Liver (tissue), 9 donors: Measurements from ENCODE around the gene VGLL4. TPM values are rescaled to one million over a fixed set of nuclear protein-coding genes. Genes with fewer than 3 reads are reported as not detected.

ENCODE experiments used
- DNase-seq: peaks from one replicate; pipeline ENCODE4 v3.0.0-alpha.2; 2017; ENCODE audit warnings: low spot score
- H3K27ac ChIP-seq, 2 donors: one replicate each; pipeline ENCODE4 v1.7.0; 2013; ENCODE audit warnings: inconsistent platforms in 2 of 2, low read length in 2 of 2, control low read depth in 1 of 2, low read depth in 1 of 2, mild to moderate bottlenecking in 1 of 2
- H3K27me3 ChIP-seq, 4 donors: one replicate each; pipeline versions ENCODE4 v1.6.1 to v1.7.0; 2013; ENCODE audit warnings: low read length in 3 of 4, inconsistent platforms in 1 of 4, mild to moderate bottlenecking in 1 of 4, moderate library complexity in 1 of 4; ENCODE audit not compliant: control insufficient read depth in 4 of 4, insufficient read depth in 4 of 4
- H3K36me3 ChIP-seq, 4 donors: one replicate each; pipeline versions ENCODE4 v1.6.1 to v1.7.0; 2013; ENCODE audit warnings: low read length in 3 of 4, mild to moderate bottlenecking in 3 of 4, low read depth in 1 of 4, moderate library complexity in 1 of 4; ENCODE audit not compliant: control insufficient read depth in 4 of 4, insufficient read depth in 3 of 4
- H3K4me1 ChIP-seq, 4 donors: one replicate each; pipeline versions ENCODE4 v1.6.1 to v1.7.0; 2013; ENCODE audit warnings: low read length in 3 of 4, mild to moderate bottlenecking in 3 of 4, moderate library complexity in 1 of 4; ENCODE audit not compliant: control insufficient read depth in 4 of 4, insufficient read depth in 4 of 4
- H3K4me3 ChIP-seq, 3 donors: one replicate each; pipeline versions ENCODE4 v1.6.1 to v1.7.0; 2013; ENCODE audit warnings: low read length in 3 of 3, control low read depth in 1 of 3, low read depth in 1 of 3, mild to moderate bottlenecking in 1 of 3
- H3K9ac ChIP-seq, 2 donors: one replicate each; pipeline ENCODE4 v1.7.0; 2013; ENCODE audit warnings: low read length in 2 of 2, mild to moderate bottlenecking in 2 of 2, moderate library complexity in 2 of 2, control low read depth in 1 of 2, low read depth in 1 of 2
- H3K9me3 ChIP-seq, 4 donors: one replicate each; pipeline versions ENCODE4 v1.6.1 to v1.7.0; 2013; ENCODE audit warnings: low read length in 3 of 4; ENCODE audit not compliant: control insufficient read depth in 4 of 4
- ATF3 ChIP-seq: IDR thresholded peaks from 2 replicates; pipeline ENCODE4 v1.6.1; 2016; ENCODE audit warnings: antibody characterized with exemption
- CTCF ChIP-seq: fragments of 150-350 bp; IDR thresholded peaks from 2 replicates; pipeline ENCODE4 v1.5.1; 2017; ENCODE audit warnings: improper control_type of control experiment, low read depth, low read length; ENCODE audit not compliant: missing input control
- EGR1 ChIP-seq, 2 donors: IDR thresholded peaks; 2 replicates each; pipeline ENCODE4 v1.6.1; 2016 to 2018; ENCODE audit warnings: antibody characterized with exemption in 2 of 2, low read depth in 2 of 2
- FOXA1 ChIP-seq: IDR thresholded peaks from 2 replicates; pipeline ENCODE4 v1.6.1; 2016; ENCODE audit warnings: antibody characterized with exemption
- FOXA2 ChIP-seq: IDR thresholded peaks from 2 replicates; pipeline ENCODE4 v1.6.1; 2016; ENCODE audit warnings: antibody characterized with exemption
- GABPA ChIP-seq, 2 donors: IDR thresholded peaks in 1 of 2; conservative IDR thresholded peaks in 1 of 2; 2 replicates each; pipeline ENCODE4 v1.6.1; 2016; ENCODE audit warnings: antibody characterized with exemption in 2 of 2, mild to moderate bottlenecking in 1 of 2, moderate library complexity in 1 of 2
- HNF4A ChIP-seq, 2 donors: conservative IDR thresholded peaks; 2 replicates each; pipeline ENCODE4 v1.6.1; 2016; ENCODE audit warnings: antibody characterized with exemption in 2 of 2, mild to moderate bottlenecking in 2 of 2
- HNF4G ChIP-seq: IDR thresholded peaks from 2 replicates; pipeline ENCODE4 v1.6.1; 2016; ENCODE audit warnings: antibody characterized with exemption
- JUND ChIP-seq, 2 donors: IDR thresholded peaks; 2 replicates each; pipeline ENCODE4 v1.6.1; 2016; ENCODE audit warnings: antibody characterized with exemption in 2 of 2
- MAX ChIP-seq: IDR thresholded peaks from 2 replicates; pipeline ENCODE4 v1.6.1; 2016; ENCODE audit warnings: antibody characterized with exemption
- NR2F2 ChIP-seq: IDR thresholded peaks from 2 replicates; pipeline ENCODE4 v1.6.1; 2016; ENCODE audit warnings: antibody characterized with exemption
- RAD21 ChIP-seq, 2 donors: IDR thresholded peaks; 2 replicates each; pipeline ENCODE4 v1.6.1; 2016; ENCODE audit warnings: antibody characterized with exemption in 2 of 2, mild to moderate bottlenecking in 2 of 2
- REST ChIP-seq: IDR thresholded peaks from 2 replicates; pipeline ENCODE4 v1.6.1; 2016; ENCODE audit warnings: antibody characterized with exemption, mild to moderate bottlenecking
- RXRA ChIP-seq, 2 donors: IDR thresholded peaks; 2 replicates each; pipeline ENCODE4 v1.6.1; 2017 to 2018; ENCODE audit warnings: antibody characterized with exemption in 2 of 2, mild to moderate bottlenecking in 1 of 2
- SP1 ChIP-seq: IDR thresholded peaks from 2 replicates; pipeline ENCODE4 v1.6.1; 2018; ENCODE audit warnings: antibody characterized with exemption, mild to moderate bottlenecking
- TAF1 ChIP-seq: conservative IDR thresholded peaks from 2 replicates; pipeline ENCODE4 v1.6.1; 2016; ENCODE audit warnings: antibody characterized with exemption, mild to moderate bottlenecking
- YY1 ChIP-seq: IDR thresholded peaks from 2 replicates; pipeline ENCODE4 v1.6.1; 2016; ENCODE audit warnings: antibody characterized with exemption, mild to moderate bottlenecking
- WGBS: extraction: QIAGEN DNeasy Blood & Tissue Kit; methylation state at CpG from one replicate; pipeline ENCODE4 v1.1.7; 2013; 5-methylcytosine and 5-hydroxymethylcytosine counted together
- polyA plus RNA-seq, 2 donors: library from polyadenylated mRNA; stranded (reverse) in 1 of 2; unstranded in 1 of 2; fragments of 200-250 nt in 1 of 2; fragments of >200 nt in 1 of 2; fragmentation: Nextera tagmentation in 1 of 2; extraction: Ambion mirVana in 1 of 2; gene quantifications; one replicate each; pipeline versions ENCODE4 v1.2.1 to v1.2.3, GENCODE V29; 2013 to 2015
- total RNA-seq, 2 donors: library from RNA; depleted of rRNA; stranded (reverse); fragments of >200 nt; gene quantifications; one replicate each; pipeline ENCODE4 v1.2.3, GENCODE V29; 2014
- donor health status: healthy.
- donor health status: healthy.
- donor health status: healthy.
- donor health status: healthy.
- donor health status: healthy.

Gene VGLL4
- total and polyA plus RNA-seq, 4 donors = 7.2 to 27.9 (median 13.0) TPM

- Histone ChIP-seq H3K9me3 (no peaks in the 10 kb centered on the region), H3K36me3 (no peaks in the 10 kb centered on the region), H3K4me1 (no peaks in the 10 kb centered on the region), H3K27me3 (no peaks in the 10 kb centered on the region), H3K27ac (no peak overlapping the region), H3K4me3 (no peak overlapping the region), H3K9ac (no peak overlapping the region)
- WGBS = 93% methylated on average over 9 of the region's 9 CpGs
- TF ChIP-seq RAD21 (IDR thresholded peaks at IDR 0.05) (no peak), MAX (no peak), YY1 (no peak), ATF3 (no peak), HNF4G (no peak), EGR1 (IDR thresholded peaks at IDR 0.05; ENCODE audit: low read depth in 2 of 2) (no peak), GABPA (IDR thresholded peaks at IDR 0.05 in 1 of 2, conservative IDR thresholded peaks at IDR 0.05 in 1 of 2) (no peak), JUND (IDR thresholded peaks at IDR 0.05) (no peak), REST (no peak), FOXA1 (no peak), HNF4A (conservative IDR thresholded peaks at IDR 0.05) (no peak), FOXA2 (no peak), RXRA (IDR thresholded peaks at IDR 0.05) (no peak), CTCF (no peak)
- no peak for DNase-seq
These were observed 110.8 kb downstream of the VGLL4 start for GRCh38 chr3:11532931-11533391.

GRCh38 chr3:11530153-11530721 lies 113.5 kb downstream of the VGLL4 start:
- no peaks in the 10 kb centered on the region for H3K9me3 ChIP-seq
- no peaks in the 10 kb centered on the region for H3K36me3 ChIP-seq
- H3K4me1 ChIP-seq = no peaks in the 10 kb centered on the region
- no peak overlapping the region for H3K27ac ChIP-seq
- no peak overlapping the region for H3K4me3 ChIP-seq
- DNase-seq = no peak
- WGBS = 94% methylated on average over 11 of the region's 11 CpGs
- no peaks in the 10 kb centered on the region for H3K27me3 ChIP-seq
- H3K9ac ChIP-seq = no peak overlapping the region
- TF ChIP-seq FOXA1 = no peak
- no peak for TF ChIP-seq SP1
- TF ChIP-seq YY1 = no peak
- no peak for TF ChIP-seq TAF1
- TF ChIP-seq MAX = no peak
- no peak for TF ChIP-seq JUND (IDR thresholded peaks at IDR 0.05)
- no peak for TF ChIP-seq GABPA (IDR thresholded peaks at IDR 0.05 in 1 of 2, conservative IDR thresholded peaks at IDR 0.05 in 1 of 2)
- no peak for TF ChIP-seq CTCF
- TF ChIP-seq HNF4G = no peak
- TF ChIP-seq RXRA (IDR thresholded peaks at IDR 0.05) = no peak
- no peak for TF ChIP-seq NR2F2
- TF ChIP-seq RAD21 (IDR thresholded peaks at IDR 0.05) = no peak
- no peak for TF ChIP-seq FOXA2
- no peak for TF ChIP-seq EGR1 (IDR thresholded peaks at IDR 0.05; ENCODE audit: low read depth in 2 of 2)
- TF ChIP-seq ATF3 = no peak
- no peak for TF ChIP-seq REST
- TF ChIP-seq HNF4A (conservative IDR thresholded peaks at IDR 0.05) = no peak
